Spinal cord (tissue), 10 donors: Measurements from ENCODE around the gene CDA. TPM values are rescaled to one million over a fixed set of nuclear protein-coding genes. Genes with fewer than 3 reads are reported as not detected.

Experiments
- DNase-seq, 6 donors: peaks; one replicate each; pipeline versions ENCODE4 v3.0.0 to v3.0.0-alpha.2; 2013 to 2015; ENCODE audit warnings: low spot score in 6 of 6, low read depth in 4 of 6
- H3K27ac ChIP-seq: one replicate; pipeline ENCODE4 v1.5.1; 2013; ENCODE audit warnings: low read depth, low read length, control low read depth
- H3K27me3 ChIP-seq: one replicate; pipeline ENCODE4 v1.6.1; 2013; ENCODE audit warnings: low read length; ENCODE audit not compliant: control insufficient read depth, insufficient read depth
- H3K36me3 ChIP-seq: one replicate; pipeline ENCODE4 v1.6.1; 2013; ENCODE audit warnings: low read length; ENCODE audit not compliant: control insufficient read depth, insufficient read depth
- H3K4me1 ChIP-seq: one replicate; pipeline ENCODE4 v1.6.1; 2013; ENCODE audit warnings: low read length; ENCODE audit not compliant: control insufficient read depth, insufficient read depth
- H3K4me3 ChIP-seq: one replicate; pipeline ENCODE4 v1.5.1; 2013; ENCODE audit warnings: low read depth, low read length, control low read depth
- H3K9me3 ChIP-seq: one replicate; pipeline ENCODE4 v1.6.1; 2013; ENCODE audit warnings: low read length; ENCODE audit not compliant: control insufficient read depth, insufficient read depth
- WGBS: methylation state at CpG from one replicate; pipeline ENCODE4 v1.1.5; 2013; ENCODE audit warnings: missing lambda C conversion rate; ENCODE audit not compliant: insufficient coverage; 5-methylcytosine and 5-hydroxymethylcytosine counted together
- polyA plus RNA-seq, 2 donors: library from polyadenylated mRNA; unstranded; fragments of 120-200 nt; gene quantifications; one replicate each; pipeline ENCODE4 v1.2.1, GENCODE V29; 2013; ENCODE audit not compliant: insufficient read length in 2 of 2
- total RNA-seq, 2 donors: library from RNA; depleted of rRNA in 1 of 2; stranded (reverse); fragments of 120-200 nt in 1 of 2; fragments of >200 nt in 1 of 2; gene quantifications; one replicate each; pipeline versions ENCODE4 v1.2.3 to v1.2.4, GENCODE V29; 2013 to 2014
- donor health status: healthy.

The CDA gene
- total and polyA plus RNA-seq, 4 donors = 0.57 to 1.8 (median 0.80) TPM

GRCh38 chr1:20641975-20642374, 53.1 kb downstream of the CDA start:
- no peaks in the 10 kb centered on the region for H3K4me1 ChIP-seq
- H3K4me3 ChIP-seq = no peak overlapping the region
- peaks cover 81% of the 10 kb centered on the region for H3K36me3 ChIP-seq
- H3K27ac ChIP-seq = no peak overlapping the region
- DNase-seq = no peak
- 71% methylated on average over 9 of the region's 10 CpGs for WGBS
- H3K9me3 ChIP-seq = no peaks in the 10 kb centered on the region
- H3K27me3 ChIP-seq = no peaks in the 10 kb centered on the region

- Histone ChIP-seq H3K36me3 (peaks cover 81% of the 10 kb centered on the region), H3K4me1 (no peaks in the 10 kb centered on the region), H3K9me3 (no peaks in the 10 kb centered on the region), H3K4me3 (no peak overlapping the region), H3K27ac (no peak overlapping the region), H3K27me3 (no peaks in the 10 kb centered on the region)
- no peak for DNase-seq
- 87% methylated on average over 5 of the region's 6 CpGs for WGBS
Measured at GRCh38 chr1:20643080-20643479, 54.2 kb downstream of the CDA start.

GRCh38 chr1:20644416-20644815, 55.5 kb downstream of the CDA start:
- H3K4me1 ChIP-seq = no peaks in the 10 kb centered on the region
- DNase-seq = no peak
- H3K36me3 ChIP-seq = peaks cover 81% of the 10 kb centered on the region
- no peak overlapping the region for H3K27ac ChIP-seq
- H3K4me3 ChIP-seq = no peak overlapping the region
- WGBS = 95% methylated on average over 13 of the region's 13 CpGs
- H3K9me3 ChIP-seq = no peaks in the 10 kb centered on the region
- H3K27me3 ChIP-seq = no peaks in the 10 kb centered on the region

GRCh38 chr1:20645414-20645813, 56.5 kb downstream of the CDA start:
- WGBS = 81% methylated on average over 12 of the region's 14 CpGs
- Histone ChIP-seq H3K4me3 (no peak overlapping the region), H3K4me1 (no peaks in the 10 kb centered on the region), H3K36me3 (peaks cover 83% of the 10 kb centered on the region), H3K27ac (no peak overlapping the region), H3K27me3 (no peaks in the 10 kb centered on the region), H3K9me3 (no peaks in the 10 kb centered on the region)
- no peak for DNase-seq

GRCh38 chr1:20648438-20648837, 59.5 kb downstream of the CDA start:
- Histone ChIP-seq H3K4me1 (no peaks in the 10 kb centered on the region), H3K36me3 (peaks cover 80% of the 10 kb centered on the region), H3K4me3 (no peak overlapping the region), H3K27ac (no peak overlapping the region), H3K27me3 (no peaks in the 10 kb centered on the region), H3K9me3 (no peaks in the 10 kb centered on the region)
- WGBS = 93% methylated on average over 13 of the region's 13 CpGs
- no peak for DNase-seq

- Histone ChIP-seq H3K27me3 (no peaks in the 10 kb centered on the region), H3K27ac (no peak overlapping the region), H3K4me1 (no peaks in the 10 kb centered on the region), H3K36me3 (peaks cover 85% of the 10 kb centered on the region), H3K4me3 (no peak overlapping the region), H3K9me3 (no peaks in the 10 kb centered on the region)
- WGBS = 95% methylated on average over 15 of the region's 15 CpGs
- DNase-seq = no peak
Measured at GRCh38 chr1:20648946-20649345, 60.0 kb downstream of the CDA start.

- Histone ChIP-seq H3K27me3 (no peaks in the 10 kb centered on the region), H3K9me3 (no peaks in the 10 kb centered on the region), H3K36me3 (peaks cover 89% of the 10 kb centered on the region), H3K4me1 (no peaks in the 10 kb centered on the region), H3K27ac (no peak overlapping the region), H3K4me3 (no peak overlapping the region)
- 97% methylated on average over 15 of the region's 15 CpGs for WGBS
- no peak for DNase-seq
Measured at GRCh38 chr1:20652300-20652699, 63.4 kb downstream of the CDA start.

GRCh38 chr1:20654104-20654690, 65.3 kb downstream of the CDA start:
- Histone ChIP-seq H3K9me3 (no peaks in the 10 kb centered on the region), H3K4me3 (no peak overlapping the region), H3K27ac (no peak overlapping the region), H3K27me3 (no peaks in the 10 kb centered on the region), H3K36me3 (peaks cover 85% of the 10 kb centered on the region), H3K4me1 (no peaks in the 10 kb centered on the region)
- DNase-seq = no peak
- WGBS = 77% methylated on average over 18 of the region's 20 CpGs

GRCh38 chr1:20657024-20657423, 68.1 kb downstream of the CDA start:
- Histone ChIP-seq H3K36me3 (peaks cover 65% of the 10 kb centered on the region), H3K4me3 (no peak overlapping the region), H3K27ac (no peak overlapping the region), H3K9me3 (no peaks in the 10 kb centered on the region), H3K4me1 (peaks cover 9% of the 10 kb centered on the region), H3K27me3 (no peaks in the 10 kb centered on the region)
- WGBS = 94% methylated on average over 12 of the region's 12 CpGs
- DNase-seq = no peak

- H3K27me3 ChIP-seq = no peaks in the 10 kb centered on the region
- no peak overlapping the region for H3K27ac ChIP-seq
- H3K4me1 ChIP-seq = peaks cover 15% of the 10 kb centered on the region
- no peak for DNase-seq
- 97% methylated on average over 5 of the region's 16 CpGs for WGBS
- H3K9me3 ChIP-seq = no peaks in the 10 kb centered on the region
- peaks cover 53% of the 10 kb centered on the region for H3K36me3 ChIP-seq
- no peak overlapping the region for H3K4me3 ChIP-seq
Measured at GRCh38 chr1:20658166-20658915, 69.4 kb downstream of the CDA start.
